ENCODE data around the gene NUDT2.
"Not testable (repeated sequence)": the region's sequence is repeated elsewhere in the genome, so short reads cannot be mapped to it uniquely, and the experiment has no call there.

The NUDT2 gene

DNA sequence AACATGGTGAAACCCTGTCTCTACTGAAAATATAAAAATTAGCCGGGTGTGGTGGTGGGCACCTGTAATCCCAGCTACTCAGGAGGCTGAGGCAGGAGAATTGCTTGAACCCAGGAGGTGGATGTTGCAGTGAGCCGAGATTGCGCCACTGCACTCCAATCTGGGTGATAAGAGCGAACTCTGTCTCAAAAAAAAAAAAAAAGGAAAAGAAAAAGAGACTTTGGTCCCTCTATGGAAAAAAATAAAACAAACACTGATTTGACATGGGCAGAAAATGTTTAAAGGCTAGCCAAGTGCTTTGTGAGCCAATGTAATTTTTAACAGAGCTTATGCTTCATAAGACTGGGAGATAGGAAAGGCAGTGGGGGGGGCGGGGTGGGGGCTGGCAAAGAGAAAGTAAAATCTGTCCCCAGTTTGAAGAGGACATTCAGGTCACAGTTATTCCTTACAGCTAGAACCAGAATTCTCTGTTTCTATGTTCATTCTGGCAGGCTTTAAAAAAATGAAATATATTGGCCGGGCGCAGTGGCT, 22.8 kb downstream of the NUDT2 start:
- not testable (repeated sequence) for H3K9me3 ChIP-seq (ENCODE audit: control insufficient read depth, insufficient read depth, low read length); H3K36me3 ChIP-seq (ENCODE audit: control insufficient read depth, insufficient read depth, low read length); H3K4me3 ChIP-seq (ENCODE audit: low read depth, low read length); H3K27ac ChIP-seq (ENCODE audit: low read depth, low read length); H3K9ac ChIP-seq (ENCODE audit: low read depth, low read length); H3K4me1 ChIP-seq (ENCODE audit: control insufficient read depth, insufficient read depth, low read length); H3K27me3 ChIP-seq (ENCODE audit: control insufficient read depth, insufficient read depth, low read length)

DNA sequence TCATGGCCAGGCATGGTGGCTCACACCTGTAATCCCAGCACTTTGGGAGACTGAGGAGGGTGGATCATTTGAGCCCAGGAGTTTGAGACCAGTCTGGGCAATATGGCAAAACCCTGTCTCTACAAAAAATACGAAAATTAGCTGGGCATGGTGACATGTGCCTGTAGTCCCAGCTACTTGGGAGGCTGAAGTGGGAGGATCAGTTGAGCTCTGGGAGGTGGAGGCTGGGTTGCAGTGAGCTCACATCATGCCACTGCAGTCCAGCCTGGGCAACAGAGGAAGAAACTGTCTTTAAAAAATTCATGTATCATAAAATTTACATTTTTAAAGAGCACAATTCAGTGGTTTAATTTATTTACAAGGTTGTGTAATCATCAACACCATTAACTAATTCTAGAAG, 23.6 kb downstream of the NUDT2 start:
- H3K4me1 ChIP-seq (ENCODE audit: control insufficient read depth, insufficient read depth, low read length); H3K27me3 ChIP-seq (ENCODE audit: control insufficient read depth, insufficient read depth, low read length); H3K27ac ChIP-seq (ENCODE audit: low read depth, low read length); H3K9me3 ChIP-seq (ENCODE audit: control insufficient read depth, insufficient read depth, low read length); H3K36me3 ChIP-seq (ENCODE audit: control insufficient read depth, insufficient read depth, low read length); H3K9ac ChIP-seq (ENCODE audit: low read depth, low read length); H3K4me3 ChIP-seq (ENCODE audit: low read depth, low read length): not testable (repeated sequence)

DNA sequence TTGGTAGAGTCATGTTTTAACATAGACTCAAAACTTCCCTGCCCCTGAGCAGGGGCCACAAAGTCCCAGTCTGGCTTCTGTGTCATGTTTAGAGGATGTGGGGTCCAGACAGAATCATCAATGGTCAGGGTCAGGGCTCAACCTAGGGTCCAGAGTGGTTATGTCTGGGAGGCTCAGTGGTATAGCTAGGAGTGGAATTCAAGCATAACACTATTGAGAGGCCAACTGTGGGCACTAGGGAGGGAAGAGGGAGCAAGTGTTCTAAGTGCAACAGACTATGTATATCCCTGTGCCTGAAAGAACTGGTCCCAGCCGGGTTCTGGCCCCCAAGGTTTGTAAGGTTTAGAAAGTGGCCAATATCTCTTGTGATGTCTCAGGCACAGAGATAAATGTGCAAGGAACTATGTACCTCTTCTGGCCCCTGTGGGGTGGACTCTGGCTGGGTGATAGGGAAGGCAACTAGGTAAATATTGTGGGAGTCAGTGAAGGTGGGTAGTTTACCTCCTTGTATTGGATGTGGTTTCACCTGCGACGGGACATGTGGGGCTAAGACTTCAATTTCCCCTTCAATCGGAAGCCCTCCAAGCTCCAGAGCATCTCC, 33.3 kb downstream of the NUDT2 start:
- H3K4me3 ChIP-seq (ENCODE audit: low read depth, low read length): no peak overlapping the region
- H3K9ac ChIP-seq (ENCODE audit: low read depth, low read length): no peak overlapping the region
- no peaks in the 10 kb centered on the region for H3K9me3 ChIP-seq (ENCODE audit: control insufficient read depth, insufficient read depth, low read length)
- peaks cover 27% of the 10 kb centered on the region for H3K4me1 ChIP-seq (ENCODE audit: control insufficient read depth, insufficient read depth, low read length)
- H3K36me3 ChIP-seq (ENCODE audit: control insufficient read depth, insufficient read depth, low read length): no peaks in the 10 kb centered on the region
- H3K27ac ChIP-seq (ENCODE audit: low read depth, low read length): peak overlapping the region; percentile 83
- H3K27me3 ChIP-seq (ENCODE audit: control insufficient read depth, insufficient read depth, low read length): peaks cover 5% of the 10 kb centered on the region; the same call in 1 of the 2 replicates

DNA sequence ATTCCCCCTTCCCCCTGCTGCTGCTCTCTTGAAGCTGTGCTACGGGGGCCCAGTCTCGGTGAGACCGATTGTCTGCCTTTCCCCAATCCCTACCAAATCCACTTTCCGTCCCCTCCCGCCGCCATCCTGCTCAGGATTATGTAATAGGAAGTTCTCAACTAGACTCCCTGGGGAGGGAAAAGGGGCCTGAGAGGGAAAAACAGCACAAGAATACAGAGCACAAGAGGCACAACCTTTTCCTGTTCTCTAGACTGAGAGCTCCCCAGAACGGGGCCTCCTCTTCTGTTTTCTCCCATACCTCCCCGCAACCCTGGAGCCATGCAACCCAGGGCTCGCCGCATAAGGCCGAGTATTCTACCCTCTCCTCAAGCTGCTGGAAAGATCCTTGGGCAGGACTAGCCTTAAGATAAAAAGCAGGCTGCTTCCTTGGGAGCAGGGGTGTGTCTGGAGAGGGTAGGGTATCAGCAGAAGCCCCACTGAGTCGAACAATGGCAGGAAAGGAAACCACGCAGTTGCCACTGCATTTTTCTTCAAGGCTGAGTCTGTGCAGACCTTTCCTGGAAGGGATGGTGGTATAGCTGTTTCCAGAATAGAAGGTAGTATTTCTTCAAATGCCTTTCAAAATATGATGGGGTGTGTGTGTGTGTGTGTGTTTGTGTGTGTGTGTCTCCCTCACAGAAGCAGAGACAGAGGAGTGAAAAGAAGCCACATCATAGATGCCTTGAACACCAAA, 34.4 kb downstream of the NUDT2 start:
- Histone ChIP-seq H3K9ac (ENCODE audit: low read depth, low read length) (no peak overlapping the region), H3K9me3 (ENCODE audit: control insufficient read depth, insufficient read depth, low read length) (no peaks in the 10 kb centered on the region), H3K27ac (ENCODE audit: low read depth, low read length) (peak overlapping the region; percentile 83), H3K36me3 (ENCODE audit: control insufficient read depth, insufficient read depth, low read length) (no peaks in the 10 kb centered on the region), H3K4me3 (ENCODE audit: low read depth, low read length) (peak overlapping the region; percentile 20), H3K27me3 (ENCODE audit: control insufficient read depth, insufficient read depth, low read length) (peaks cover 5% of the 10 kb centered on the region; the same call in 1 of the 2 replicates), H3K4me1 (ENCODE audit: control insufficient read depth, insufficient read depth, low read length) (peaks cover 27% of the 10 kb centered on the region)

DNA sequence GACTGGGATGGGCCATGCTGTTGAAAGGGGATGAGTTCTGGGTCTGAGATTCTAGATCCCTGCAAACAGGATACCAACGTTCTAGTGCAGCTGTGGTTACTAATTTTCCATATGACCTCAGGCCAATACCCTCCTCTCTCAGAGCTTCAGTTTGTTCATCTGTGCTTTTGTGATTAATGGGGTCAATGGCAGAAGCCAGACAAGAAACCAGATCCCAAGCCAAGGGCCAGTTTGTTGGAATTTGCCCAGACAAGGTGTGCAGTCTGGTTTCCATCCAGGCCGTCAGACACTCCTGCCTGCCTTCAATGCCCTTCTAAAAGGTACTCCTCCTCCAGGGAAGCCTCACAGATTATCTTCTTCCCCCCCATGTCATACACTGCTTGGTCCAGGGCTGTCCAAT, 35.9 kb downstream of the NUDT2 start:
- H3K9ac ChIP-seq (ENCODE audit: low read depth, low read length): no peak overlapping the region
- H3K4me1 ChIP-seq (ENCODE audit: control insufficient read depth, insufficient read depth, low read length): peaks cover 27% of the 10 kb centered on the region
- H3K36me3 ChIP-seq (ENCODE audit: control insufficient read depth, insufficient read depth, low read length): no peaks in the 10 kb centered on the region
- H3K4me3 ChIP-seq (ENCODE audit: low read depth, low read length): no peak overlapping the region
- no peaks in the 10 kb centered on the region for H3K9me3 ChIP-seq (ENCODE audit: control insufficient read depth, insufficient read depth, low read length)
- peaks cover 5% of the 10 kb centered on the region; the same call in 1 of the 2 replicates for H3K27me3 ChIP-seq (ENCODE audit: control insufficient read depth, insufficient read depth, low read length)
- H3K27ac ChIP-seq (ENCODE audit: low read depth, low read length): no peak overlapping the region

DNA sequence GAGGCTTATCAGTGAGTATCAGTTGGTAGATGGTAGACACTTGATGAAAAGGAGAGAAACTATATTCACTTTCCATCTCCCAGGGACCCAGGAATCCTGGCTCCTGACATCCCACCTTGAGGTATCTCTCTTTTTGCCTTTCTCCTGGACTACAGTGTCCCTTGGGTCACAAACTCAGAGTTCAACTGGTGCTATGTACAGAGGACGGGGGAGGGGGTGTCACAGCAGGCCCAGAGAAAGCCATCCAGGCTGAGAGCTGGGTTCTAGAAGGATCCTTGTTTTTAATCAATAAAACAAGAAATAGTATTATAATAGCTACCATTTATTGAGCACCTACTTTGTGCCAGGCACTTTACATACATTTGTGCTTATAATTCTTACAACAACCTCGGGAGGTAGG, 37.0 kb downstream of the NUDT2 start:
- peaks cover 27% of the 10 kb centered on the region for H3K4me1 ChIP-seq (ENCODE audit: control insufficient read depth, insufficient read depth, low read length)
- H3K9ac ChIP-seq (ENCODE audit: low read depth, low read length): no peak overlapping the region
- no peak overlapping the region for H3K4me3 ChIP-seq (ENCODE audit: low read depth, low read length)
- no peaks in the 10 kb centered on the region for H3K9me3 ChIP-seq (ENCODE audit: control insufficient read depth, insufficient read depth, low read length)
- H3K36me3 ChIP-seq (ENCODE audit: control insufficient read depth, insufficient read depth, low read length): 0 out of 2 replicates have a peak, but pooled peaks cover 3% of the 10 kb centered on the region
- no peak overlapping the region for H3K27ac ChIP-seq (ENCODE audit: low read depth, low read length)
- H3K27me3 ChIP-seq (ENCODE audit: control insufficient read depth, insufficient read depth, low read length): peaks cover 5% of the 10 kb centered on the region; the same call in 1 of the 2 replicates

DNA sequence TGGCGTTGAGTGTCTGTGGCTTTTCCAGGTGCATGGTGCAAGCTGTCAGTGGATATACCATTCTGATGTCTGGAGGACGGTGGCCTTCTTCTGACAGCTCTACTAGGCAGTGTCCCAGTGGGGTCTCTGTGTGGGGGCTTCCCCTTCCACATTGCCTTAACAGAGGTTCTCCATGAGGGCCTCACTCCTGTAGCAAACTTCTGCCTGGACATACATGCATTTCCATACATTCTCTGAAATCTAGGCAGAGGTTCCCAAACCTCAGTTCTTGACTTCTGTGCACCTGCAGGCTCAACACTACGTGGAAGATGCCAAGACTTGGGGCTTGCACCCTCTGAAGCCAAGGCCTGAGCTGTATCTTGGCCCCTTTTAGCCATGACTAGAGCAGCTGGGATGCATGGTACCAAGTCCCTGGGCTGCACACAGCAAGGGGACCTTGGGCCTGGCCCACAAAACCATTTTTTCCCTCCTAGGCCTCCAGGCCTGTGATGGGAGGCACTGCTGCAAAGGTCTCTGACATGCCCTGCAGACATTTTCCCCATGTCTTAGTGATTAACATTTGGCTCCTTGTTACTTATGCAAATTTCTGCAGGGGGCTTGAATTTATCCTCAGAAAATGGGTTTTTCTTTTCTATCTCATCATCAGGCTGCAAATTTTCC, 38.5 kb downstream of the NUDT2 start:
- H3K36me3 ChIP-seq (ENCODE audit: control insufficient read depth, insufficient read depth, low read length); H3K27me3 ChIP-seq (ENCODE audit: control insufficient read depth, insufficient read depth, low read length); H3K9ac ChIP-seq (ENCODE audit: low read depth, low read length); H3K4me3 ChIP-seq (ENCODE audit: low read depth, low read length); H3K27ac ChIP-seq (ENCODE audit: low read depth, low read length); H3K9me3 ChIP-seq (ENCODE audit: control insufficient read depth, insufficient read depth, low read length): not testable (repeated sequence)
- peaks cover 22% of the 10 kb centered on the region for H3K4me1 ChIP-seq (ENCODE audit: control insufficient read depth, insufficient read depth, low read length)

DNA sequence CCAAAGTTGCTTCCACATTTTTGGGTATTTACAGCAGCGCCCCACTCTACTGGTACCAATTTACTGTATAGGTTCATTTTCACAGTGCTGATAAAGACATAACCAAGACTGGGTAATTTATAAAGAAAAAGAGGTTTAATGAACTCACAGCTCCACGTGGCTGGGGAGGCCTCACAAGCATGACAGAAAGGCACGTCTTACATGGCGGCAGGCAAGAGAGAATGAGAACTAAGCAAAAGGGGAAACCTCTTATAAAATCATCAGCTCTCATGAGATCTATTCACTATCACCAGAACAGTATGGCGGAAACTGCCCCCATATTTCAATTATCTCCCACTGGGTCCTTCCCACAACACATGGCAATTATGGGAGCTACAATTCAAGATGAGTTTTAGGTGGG, 39.4 kb downstream of the NUDT2 start:
- H3K9me3 ChIP-seq (ENCODE audit: control insufficient read depth, insufficient read depth, low read length); H3K36me3 ChIP-seq (ENCODE audit: control insufficient read depth, insufficient read depth, low read length); H3K4me3 ChIP-seq (ENCODE audit: low read depth, low read length); H3K27me3 ChIP-seq (ENCODE audit: control insufficient read depth, insufficient read depth, low read length); H3K27ac ChIP-seq (ENCODE audit: low read depth, low read length); H3K9ac ChIP-seq (ENCODE audit: low read depth, low read length): not testable (repeated sequence)
- peaks cover 12% of the 10 kb centered on the region for H3K4me1 ChIP-seq (ENCODE audit: control insufficient read depth, insufficient read depth, low read length)

DNA sequence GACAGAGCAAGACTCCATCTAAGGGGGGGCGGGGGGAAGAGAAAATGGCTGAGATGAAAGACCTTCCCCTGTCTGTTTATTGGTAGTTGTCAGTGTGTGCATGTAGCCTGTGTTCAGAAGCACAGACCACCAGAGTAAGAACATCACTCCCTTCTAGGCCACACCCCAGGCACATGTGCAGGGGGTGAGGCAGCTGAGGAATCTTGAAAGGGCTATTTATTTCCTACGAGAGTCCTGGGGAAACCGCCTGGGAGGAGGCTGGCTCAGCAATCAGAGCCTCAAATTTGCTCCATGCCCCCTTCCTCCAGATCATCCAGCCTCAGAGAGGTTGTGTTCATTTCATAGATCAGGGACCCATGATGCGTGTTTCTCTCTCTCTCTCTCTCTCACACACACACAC, 40.3 kb downstream of the NUDT2 start:
- no peak overlapping the region for H3K9ac ChIP-seq (ENCODE audit: low read depth, low read length)
- peaks cover 4% of the 10 kb centered on the region for H3K4me1 ChIP-seq (ENCODE audit: control insufficient read depth, insufficient read depth, low read length)
- H3K36me3 ChIP-seq (ENCODE audit: control insufficient read depth, insufficient read depth, low read length): 0 out of 2 replicates have a peak, but pooled peaks cover 5% of the 10 kb centered on the region
- H3K9me3 ChIP-seq (ENCODE audit: control insufficient read depth, insufficient read depth, low read length): no peaks in the 10 kb centered on the region
- no peaks in the 10 kb centered on the region for H3K27me3 ChIP-seq (ENCODE audit: control insufficient read depth, insufficient read depth, low read length)
- no peak overlapping the region for H3K4me3 ChIP-seq (ENCODE audit: low read depth, low read length)
- H3K27ac ChIP-seq (ENCODE audit: low read depth, low read length): no peak overlapping the region

DNA sequence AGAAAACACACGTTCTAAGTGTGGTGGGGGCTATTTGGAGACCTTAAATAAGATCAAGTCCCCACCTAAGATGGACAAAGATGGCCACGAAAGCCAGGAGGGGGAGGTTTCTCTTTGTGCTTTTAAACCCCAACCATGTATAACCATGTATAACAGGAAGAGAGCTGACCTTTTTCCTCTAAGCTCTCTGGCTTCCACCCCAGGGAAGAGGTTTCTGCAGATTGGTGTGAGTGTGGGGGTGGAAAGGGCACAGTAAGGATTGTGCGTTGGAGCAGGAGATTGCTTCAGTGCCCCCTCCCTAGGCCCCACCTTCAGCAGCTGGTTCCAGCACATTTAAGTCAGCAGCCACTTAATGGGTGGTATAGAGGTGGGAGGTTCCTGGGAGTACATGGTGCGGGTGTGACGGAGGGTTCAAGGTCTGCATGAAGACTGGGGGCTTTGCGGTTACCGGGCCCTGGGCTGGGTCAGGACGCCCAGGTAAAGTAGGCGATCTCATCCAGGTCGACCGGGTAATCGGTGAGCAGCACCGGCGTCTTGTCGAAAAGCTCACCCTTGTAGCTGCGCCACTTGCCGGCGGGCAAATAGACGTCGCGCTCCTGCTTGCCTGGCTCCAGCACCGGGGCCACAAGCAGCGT, 41.1 kb downstream of the NUDT2 start:
- no peak overlapping the region for H3K9ac ChIP-seq (ENCODE audit: low read depth, low read length)
- H3K9me3 ChIP-seq (ENCODE audit: control insufficient read depth, insufficient read depth, low read length): no peaks in the 10 kb centered on the region
- H3K4me3 ChIP-seq (ENCODE audit: low read depth, low read length): no peak overlapping the region
- peaks cover 3% of the 10 kb centered on the region for H3K27me3 ChIP-seq (ENCODE audit: control insufficient read depth, insufficient read depth, low read length)
- no peak overlapping the region for H3K27ac ChIP-seq (ENCODE audit: low read depth, low read length)
- H3K36me3 ChIP-seq (ENCODE audit: control insufficient read depth, insufficient read depth, low read length): 0 out of 2 replicates have a peak, but pooled peaks cover 5% of the 10 kb centered on the region
- H3K4me1 ChIP-seq (ENCODE audit: control insufficient read depth, insufficient read depth, low read length): peaks cover 7% of the 10 kb centered on the region
